Stimulated activated CD8-positive, alpha-beta memory T cell treated with anti-CD3 and anti-CD28 coated beads, Interleukin-15, amount 100 ng/mL, for 4 hours (primary cell): ENCODE measurements around the gene SFMBT1.

ENCODE experiments used
- DNase-seq, 2 donors: peaks; one replicate each; pipeline ENCODE4 v3.0.0-alpha.2; 2020; ENCODE audit warnings: low read depth in 2 of 2

SFMBT1 gene

GRCh38 chr3:52920841-52921240 is 125.0 kb downstream of the SFMBT1 start:
- DNase-seq = no peak

GRCh38 chr3:52917044-52917443 is 128.8 kb downstream of the SFMBT1 start:
- DNase-seq = no peak

GRCh38 chr3:52915294-52915693 is 130.6 kb downstream of the SFMBT1 start:
- DNase-seq = no peak

GRCh38 chr3:52912885-52913731 is 132.8 kb downstream of the SFMBT1 start:
- no peak for DNase-seq

GRCh38 chr3:52910823-52911222 is 135.1 kb downstream of the SFMBT1 start:
- DNase-seq = no peak

GRCh38 chr3:52907497-52907896 is 138.4 kb downstream of the SFMBT1 start:
- no peak for DNase-seq

GRCh38 chr3:52904552-52904951 is 141.3 kb downstream of the SFMBT1 start:
- no peak for DNase-seq

GRCh38 chr3:52904000-52904399 is 141.9 kb downstream of the SFMBT1 start:
- DNase-seq = no peak

GRCh38 chr3:52897130-52898122 is 148.4 kb downstream of the SFMBT1 start, which contains the start of gene STIMATE:
Gene STIMATE (minus strand): TSS chr3:52897548. CDS start chr3:52897450, 98 bp downstream.
- DNase-seq = peak; percentile 58 to 73

GRCh38 chr3:52896613-52897012 is 149.3 kb downstream of the SFMBT1 start:
- no peak for DNase-seq

GRCh38 chr3:52896151-52896550 is 149.7 kb downstream of the SFMBT1 start:
- no peak for DNase-seq

- DNase-seq = no peak
Observed at GRCh38 chr3:52895418-52895817, 150.5 kb downstream of the SFMBT1 start.

- DNase-seq = no peak
Observed at GRCh38 chr3:52894756-52895155, 151.1 kb downstream of the SFMBT1 start.

GRCh38 chr3:52893723-52894122 is 152.2 kb downstream of the SFMBT1 start:
- no peak for DNase-seq

- DNase-seq = peak in 1 of 2 donors; percentile 19
Observed at GRCh38 chr3:52892625-52893311, 153.1 kb downstream of the SFMBT1 start.

GRCh38 chr3:52892290-52892624 is 153.6 kb downstream of the SFMBT1 start:
- no peak for DNase-seq

GRCh38 chr3:52891615-52892081 is 154.2 kb downstream of the SFMBT1 start:
- no peak for DNase-seq

- peak in 1 of 2 donors; percentile 8 for DNase-seq
Observed at GRCh38 chr3:52891164-52891563, 154.7 kb downstream of the SFMBT1 start.

- peak in 1 of 2 donors; percentile 12 for DNase-seq
Observed at GRCh38 chr3:52890735-52891134, 155.1 kb downstream of the SFMBT1 start.

GRCh38 chr3:52889901-52890300 is 156.0 kb downstream of the SFMBT1 start:
- DNase-seq = no peak

- no peak for DNase-seq
Observed at GRCh38 chr3:52887166-52887565, 158.7 kb downstream of the SFMBT1 start.
